ENCODE data around the gene CCDC107.

- TF ChIP-seq CTCF (tag by site-specific recombination; IDR thresholded peaks at IDR 0.05) = no peak
- TF ChIP-seq ZNF529 (tag by site-specific recombination; IDR thresholded peaks at IDR 0.05; ENCODE audit: insufficient replicate concordance) = no peak
- TF ChIP-seq ZSCAN4 (tag by site-specific recombination; IDR thresholded peaks at IDR 0.05) = no peak
- no peak for TF ChIP-seq ZFP37 (tag by site-specific recombination; IDR thresholded peaks at IDR 0.05)
- no peak for TF ChIP-seq ZNF707 (tag by site-specific recombination; IDR thresholded peaks at IDR 0.05)
- TF ChIP-seq ZNF223 (tag by site-specific recombination; IDR thresholded peaks at IDR 0.05) = no peak
- no peak for TF ChIP-seq ZNF174 (tag by site-specific recombination; IDR thresholded peaks at IDR 0.05)
Observed at GRCh38 chr9:35669331-35670145, 11.4 kb downstream of the CCDC107 start.

All from HEK293 (cell line).